Keratinocyte (primary cell): Measurements from ENCODE around the gene TNS1.

ENCODE experiments used
- EZH2 ChIP-seq: IDR thresholded peaks from one replicate; pipeline ENCODE4 v1.6.1; 2012; ENCODE audit warnings: inconsistent platforms, mild to moderate bottlenecking, low read length, moderate library complexity
- TF ChIP-seq, protein P1 (sequence below), 3 experiments: IDR thresholded peaks in 1 of 3; conservative IDR thresholded peaks in 1 of 3; optimal IDR thresholded peaks in 1 of 3; 2 replicates in 2 of 3; 3 replicates in 1 of 3; pipeline versions ENCODE3 to v1.5.1; 2011; ENCODE audit warnings: low read length in 3 of 3, mild to moderate bottlenecking in 3 of 3, moderate library complexity in 2 of 3, control low read depth in 1 of 3, inconsistent platforms in 1 of 3; ENCODE audit not compliant: insufficient read depth in 2 of 3; ENCODE audit errors: extremely low read depth in 1 of 3

DNA sequence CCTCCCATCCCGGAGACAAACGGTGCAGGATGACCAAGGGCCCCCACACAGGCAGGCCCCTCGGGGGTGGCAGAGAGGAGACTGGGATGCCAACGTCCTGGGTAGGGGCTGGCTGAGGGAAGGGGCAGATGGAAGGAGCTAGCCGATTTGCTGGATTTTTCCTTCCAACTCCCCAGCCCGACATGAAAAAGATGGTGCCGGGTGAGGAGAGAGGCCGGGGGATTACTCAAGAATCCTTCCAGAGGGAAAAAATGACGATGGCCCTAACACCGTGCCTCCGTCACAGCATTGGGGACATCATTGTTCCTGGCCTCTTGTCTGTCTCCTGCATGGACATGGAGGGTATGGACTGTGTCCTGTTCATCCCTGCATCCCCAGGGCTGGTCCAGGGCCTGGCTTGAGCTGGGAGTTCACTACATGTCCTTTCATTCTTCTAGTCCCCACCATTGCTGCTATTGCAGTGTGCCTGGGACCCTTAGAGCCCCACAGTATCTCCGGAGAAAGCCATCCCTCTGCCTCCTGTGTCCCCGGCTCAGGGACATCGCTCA is 217.7 kb downstream of the TNS1 start:
- TF ChIP-seq, protein P1, sequence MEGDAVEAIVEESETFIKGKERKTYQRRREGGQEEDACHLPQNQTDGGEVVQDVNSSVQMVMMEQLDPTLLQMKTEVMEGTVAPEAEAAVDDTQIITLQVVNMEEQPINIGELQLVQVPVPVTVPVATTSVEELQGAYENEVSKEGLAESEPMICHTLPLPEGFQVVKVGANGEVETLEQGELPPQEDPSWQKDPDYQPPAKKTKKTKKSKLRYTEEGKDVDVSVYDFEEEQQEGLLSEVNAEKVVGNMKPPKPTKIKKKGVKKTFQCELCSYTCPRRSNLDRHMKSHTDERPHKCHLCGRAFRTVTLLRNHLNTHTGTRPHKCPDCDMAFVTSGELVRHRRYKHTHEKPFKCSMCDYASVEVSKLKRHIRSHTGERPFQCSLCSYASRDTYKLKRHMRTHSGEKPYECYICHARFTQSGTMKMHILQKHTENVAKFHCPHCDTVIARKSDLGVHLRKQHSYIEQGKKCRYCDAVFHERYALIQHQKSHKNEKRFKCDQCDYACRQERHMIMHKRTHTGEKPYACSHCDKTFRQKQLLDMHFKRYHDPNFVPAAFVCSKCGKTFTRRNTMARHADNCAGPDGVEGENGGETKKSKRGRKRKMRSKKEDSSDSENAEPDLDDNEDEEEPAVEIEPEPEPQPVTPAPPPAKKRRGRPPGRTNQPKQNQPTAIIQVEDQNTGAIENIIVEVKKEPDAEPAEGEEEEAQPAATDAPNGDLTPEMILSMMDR (optimal IDR thresholded peaks at IDR 0.05 in 1 of 3, IDR thresholded peaks at IDR 0.05 in 1 of 3, conservative IDR thresholded peaks at IDR 0.05 in 1 of 3; ENCODE audit: extremely low read depth in 1 of 3, insufficient read depth in 2 of 3, low read length in 3 of 3), result no peak
- no peak for TF ChIP-seq EZH2
